HEK293 (cell line): ENCODE results near the gene NSDHL.

ENCODE experiments used
- CTCF ChIA-PET: fragments of 350-600 bp; formaldehyde crosslinking; extraction: SDS; loops from one replicate; lab custom pipeline; 2021; ENCODE audit warnings: antibody characterized with exemption; lab: Yijun Ruan, JAX
- POLR2A ChIA-PET: fragments of 300-600 bp; formaldehyde crosslinking; extraction: SDS; loops from one replicate; lab custom pipeline; 2020; ENCODE audit warnings: antibody characterized with exemption, inconsistent platforms; lab: Yijun Ruan, JAX
- H3K27ac ChIP-seq: fragments of 200-500 bp; sonication (Bioruptor generic); 2 replicates; pipeline ENCODE4 v1.5.1; 2014; ENCODE audit warnings: low read depth, low read length, control low read depth, inconsistent platforms; ENCODE audit errors: extremely low read depth
- H3K36me3 ChIP-seq, 2 experiments: fragments of 200-500 bp in 1 of 2; sonication (Bioruptor generic) in 1 of 2; 1 replicate in 1 of 2; 2 replicates in 1 of 2; pipeline ENCODE4 v1.5.1; 2014 to 2017; ENCODE audit warnings: inconsistent platforms in 2 of 2, low read length in 2 of 2; ENCODE audit not compliant: control insufficient read depth in 2 of 2, insufficient read depth in 1 of 2
- H3K4me1 ChIP-seq: fragments of 200-500 bp; sonication (Bioruptor generic); 2 replicates; pipeline ENCODE4 v1.5.1; 2014; ENCODE audit warnings: mild to moderate bottlenecking, low read length, inconsistent platforms; ENCODE audit not compliant: control insufficient read depth, insufficient read depth
- H3K4me3 ChIP-seq: 2 replicates; pipeline ENCODE4 v1.5.1; 2011; ENCODE audit warnings: low read depth, mild to moderate bottlenecking, control low read depth, low read length, moderate library complexity
- H3K9me3 ChIP-seq: fragments of 200-500 bp; sonication (Bioruptor generic); 2 replicates; pipeline ENCODE4 v1.5.1; 2014; ENCODE audit warnings: low read depth, low read length, inconsistent platforms; ENCODE audit not compliant: control insufficient read depth, insufficient read depth
- CTCF ChIP-seq: fragments of 450-650 bp; formaldehyde crosslinking; IDR thresholded peaks from 2 replicates; pipeline ENCODE4 v1.5.1; 2016; ENCODE audit warnings: missing biosample characterization, missing genetic modification characterization
- FEZF1 ChIP-seq: fragments of 450-650 bp; formaldehyde crosslinking; IDR thresholded peaks from 2 replicates; pipeline ENCODE4 v1.5.1; 2016; ENCODE audit warnings: missing biosample characterization, missing genetic modification characterization
- GLI2 ChIP-seq: fragments of 450-650 bp; formaldehyde crosslinking; IDR thresholded peaks from 2 replicates; pipeline ENCODE4; 2017; ENCODE audit warnings: missing biosample characterization, missing genetic modification characterization, low read depth, borderline replicate concordance
- KLF17 ChIP-seq: fragments of 450-650 bp; formaldehyde crosslinking; IDR thresholded peaks from 2 replicates; pipeline ENCODE4 v1.5.1; 2016; ENCODE audit warnings: missing biosample characterization, missing genetic modification characterization
- KLF7 ChIP-seq: fragments of 450-650 bp; formaldehyde crosslinking; IDR thresholded peaks from 2 replicates; pipeline ENCODE4 v1.5.1; 2016; ENCODE audit warnings: missing biosample characterization, missing genetic modification characterization, borderline replicate concordance
- MZF1 ChIP-seq: fragments of 450-650 bp; formaldehyde crosslinking; IDR thresholded peaks from 2 replicates; pipeline ENCODE4 v1.5.1; 2017; ENCODE audit warnings: missing biosample characterization, missing genetic modification characterization, borderline replicate concordance
- OVOL3 ChIP-seq: fragments of 450-650 bp; formaldehyde crosslinking; IDR thresholded peaks from 2 replicates; pipeline ENCODE4 v1.5.1; 2016; ENCODE audit warnings: missing biosample characterization, missing genetic modification characterization
- SP3 ChIP-seq: fragments of 450-650 bp; formaldehyde crosslinking; IDR thresholded peaks from 2 replicates; pipeline ENCODE4 v1.5.1; 2016; ENCODE audit warnings: missing biosample characterization, missing genetic modification characterization
- YY2 ChIP-seq: fragments of 450-650 bp; formaldehyde crosslinking; IDR thresholded peaks from 2 replicates; pipeline ENCODE4 v1.5.1; 2016; ENCODE audit warnings: missing biosample characterization, missing genetic modification characterization
- ZBTB48 ChIP-seq: fragments of 450-650 bp; formaldehyde crosslinking; IDR thresholded peaks from 2 replicates; pipeline ENCODE4 v1.5.1; 2016; ENCODE audit warnings: missing biosample characterization, missing genetic modification characterization
- ZNF169 ChIP-seq: fragments of 450-650 bp; formaldehyde crosslinking; IDR thresholded peaks from 2 replicates; pipeline ENCODE4 v1.5.1; 2016; ENCODE audit warnings: missing biosample characterization, missing genetic modification characterization
- ZNF175 ChIP-seq: fragments of 450-650 bp; formaldehyde crosslinking; IDR thresholded peaks from 2 replicates; pipeline ENCODE4 v1.5.1; 2016; ENCODE audit warnings: missing biosample characterization, missing genetic modification characterization
- ZNF211 ChIP-seq: fragments of 450-650 bp; formaldehyde crosslinking; IDR thresholded peaks from 2 replicates; pipeline ENCODE4 v1.5.1; 2016; ENCODE audit warnings: low read depth, missing biosample characterization, missing genetic modification characterization
- ZNF23 ChIP-seq: fragments of 450-650 bp; formaldehyde crosslinking; IDR thresholded peaks from 2 replicates; pipeline ENCODE4 v1.5.1; 2016; ENCODE audit warnings: missing biosample characterization, missing genetic modification characterization, borderline replicate concordance
- ZNF416 ChIP-seq: fragments of 450-650 bp; formaldehyde crosslinking; IDR thresholded peaks from 2 replicates; pipeline ENCODE4 v1.5.1; 2016; ENCODE audit warnings: missing biosample characterization, missing genetic modification characterization
- ZNF488 ChIP-seq: fragments of 450-650 bp; formaldehyde crosslinking; IDR thresholded peaks from 2 replicates; pipeline ENCODE4 v1.5.1; 2016; ENCODE audit warnings: missing biosample characterization, missing genetic modification characterization
- ZNF521 ChIP-seq: fragments of 450-650 bp; formaldehyde crosslinking; IDR thresholded peaks from 2 replicates; pipeline ENCODE4 v1.5.1; 2017; ENCODE audit warnings: missing biosample characterization, mild to moderate bottlenecking, missing genetic modification characterization
- ZNF555 ChIP-seq: fragments of 450-650 bp; formaldehyde crosslinking; conservative IDR thresholded peaks from 2 replicates; pipeline ENCODE4 v1.5.1; 2017; ENCODE audit warnings: missing biosample characterization, mild to moderate bottlenecking, missing genetic modification characterization, inconsistent platforms
- ZNF596 ChIP-seq: fragments of 450-650 bp; IDR thresholded peaks from 2 replicates; pipeline ENCODE4 v1.5.0; 2018; ENCODE audit warnings: missing biosample characterization, mild to moderate bottlenecking, missing genetic modification characterization, moderate library complexity
- ZNF623 ChIP-seq: fragments of 450-650 bp; formaldehyde crosslinking; IDR thresholded peaks from 2 replicates; pipeline ENCODE4 v1.5.1; 2016; ENCODE audit warnings: missing biosample characterization, missing genetic modification characterization
- ZNF707 ChIP-seq: fragments of 450-650 bp; formaldehyde crosslinking; IDR thresholded peaks from 2 replicates; pipeline ENCODE4 v1.5.1; 2016; ENCODE audit warnings: missing biosample characterization, missing genetic modification characterization
- ZSCAN16 ChIP-seq: fragments of 450-650 bp; formaldehyde crosslinking; IDR thresholded peaks from 2 replicates; pipeline ENCODE4 v1.5.1; 2016; ENCODE audit warnings: missing biosample characterization, missing genetic modification characterization

NSDHL gene

DNA sequence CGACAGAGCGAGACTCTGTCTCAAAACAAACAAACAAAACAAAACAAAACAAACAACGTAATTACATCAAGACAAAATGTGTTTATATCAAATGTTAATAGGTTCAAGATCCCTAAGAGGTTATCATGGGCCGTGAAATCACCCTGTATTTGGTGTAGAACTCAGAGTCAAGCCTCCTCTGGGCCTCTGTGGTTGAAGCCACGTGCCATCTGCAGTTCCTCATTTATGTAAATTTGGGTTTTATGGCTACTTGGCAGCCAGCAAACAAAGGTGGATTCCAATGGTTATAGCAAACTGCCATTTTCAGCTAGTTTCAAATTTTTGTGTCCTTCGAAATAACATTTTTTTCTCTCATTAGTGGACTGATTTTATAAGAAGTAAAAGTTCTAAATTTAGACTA lies 16.4 kb downstream of the NSDHL start:
- Histone ChIP-seq H3K9me3 (no peaks in the 10 kb centered on the region), H3K4me1 (no peaks in the 10 kb centered on the region), H3K36me3 (peaks cover 13 to 44% of the 10 kb centered on the region in 2 experiments; a peak in 2 of 3 replicates), H3K27ac (no peak overlapping the region), H3K4me3 (no peak overlapping the region)
- POLR2A ChIA-PET: no interaction called here
- TF ChIP-seq ZBTB48 (tag by site-specific recombination) (no peak), ZSCAN16 (tag by site-specific recombination) (no peak), ZNF555 (tag by site-specific recombination) (no peak), CTCF (tag by site-specific recombination) (no peak), MZF1 (tag by site-specific recombination) (no peak), OVOL3 (tag by site-specific recombination) (no peak), ZNF521 (tag by site-specific recombination) (no peak), KLF7 (tag by site-specific recombination) (no peak)
- CTCF ChIA-PET: no interaction called here

- Histone ChIP-seq H3K9me3 (no peaks in the 10 kb centered on the region), H3K27ac (no peak overlapping the region), H3K36me3 (peaks cover 19 to 55% of the 10 kb centered on the region in 2 experiments; a peak in 2 of 3 replicates), H3K4me1 (no peaks in the 10 kb centered on the region), H3K4me3 (no peak overlapping the region)
- no peak for TF ChIP-seq SP3 (tag by site-specific recombination)
- TF ChIP-seq ZNF488 (tag by site-specific recombination): no peak
- no peak for TF ChIP-seq YY2 (tag by site-specific recombination)
- no peak for TF ChIP-seq ZNF169
- no peak for TF ChIP-seq FEZF1
- no peak for TF ChIP-seq ZNF175 (tag by site-specific recombination)
- TF ChIP-seq GLI2 (tag by site-specific recombination): no peak
- TF ChIP-seq ZNF707 (tag by site-specific recombination): no peak
- no peak for TF ChIP-seq ZNF416 (tag by site-specific recombination)
- TF ChIP-seq KLF17 (tag by site-specific recombination): no peak
- no peak for TF ChIP-seq ZNF623 (tag by site-specific recombination)
- no peak for TF ChIP-seq CTCF (tag by site-specific recombination)
- no peak for TF ChIP-seq ZNF596 (tag by site-specific recombination)
- TF ChIP-seq ZNF23 (tag by site-specific recombination): no peak
- TF ChIP-seq ZNF211: no peak
- ChIA-PET CTCF (no interaction called here), POLR2A (no interaction called here)
These were observed 19.6 kb downstream of the NSDHL start for GRCh38 chrX:152850465-152850864.
